ENCODE measurements around the gene DIP2C.

DNA sequence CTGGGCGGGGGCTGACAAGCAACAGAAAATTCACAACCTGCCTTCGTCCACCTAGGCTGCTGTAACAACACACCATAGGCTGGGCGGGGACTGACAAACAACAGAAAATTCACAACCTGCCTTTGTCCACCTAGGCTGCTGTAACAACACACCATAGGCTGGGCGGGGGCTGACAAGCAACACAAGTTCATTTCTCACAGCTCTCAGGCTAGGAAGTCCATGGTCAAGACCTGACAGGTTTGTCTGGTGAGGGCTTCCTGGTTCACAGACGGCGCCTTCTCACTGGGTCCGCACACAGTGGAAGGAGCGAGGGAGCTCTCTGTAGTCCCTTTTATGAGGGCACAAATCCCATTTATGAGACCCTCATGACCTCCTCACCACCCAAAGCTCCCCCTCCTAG, 52.2 kb downstream of the DIP2C start:
- TF ChIP-seq CTCF (IDR thresholded peaks at IDR 0.05) (no peak), EZH2 (IDR thresholded peaks at IDR 0.05; ENCODE audit: borderline replicate concordance, insufficient read depth, low read depth, low read length, poor library complexity, severe bottlenecking) (no peak)
